ENCODE results near the gene SOCS2. TPM values are rescaled to one million over a fixed set of nuclear protein-coding genes. Genes with fewer than 3 reads are reported as not detected.

The SOCS2 gene
- total RNA-seq, 1 experiment from 2014 or later: 15.2 TPM

DNA sequence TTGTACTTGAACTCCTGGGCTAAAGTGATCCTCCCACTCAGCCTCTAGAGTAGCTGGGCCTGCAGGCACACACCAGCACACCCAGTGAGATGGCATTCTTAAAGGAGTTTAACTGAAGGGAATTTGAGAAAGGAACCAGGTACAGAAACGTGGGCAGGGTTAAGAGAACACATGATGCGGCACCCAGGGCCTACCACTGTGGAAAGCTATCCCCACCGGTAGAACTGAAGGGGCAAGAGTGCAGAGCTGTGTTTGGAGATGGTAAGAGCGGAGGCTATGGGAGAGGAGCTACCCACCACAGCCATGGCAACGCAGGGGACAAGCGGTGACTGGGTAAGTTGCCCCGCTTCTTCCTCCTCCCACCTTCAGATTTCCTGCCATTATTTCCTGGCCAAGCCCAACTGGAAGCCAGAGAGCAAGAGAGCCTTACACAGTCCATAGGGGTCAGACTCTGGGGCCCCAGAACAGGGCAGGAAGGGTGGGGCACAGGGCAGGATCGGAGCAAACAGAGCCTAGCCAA lies 46.5 kb downstream of the SOCS2 start:
- intact Hi-C loops (cut with micrococcal nuclease): no loop called here
- H3K4me1 ChIP-seq (ENCODE audit: control insufficient read depth in 1 of 2, insufficient read depth in 2 of 2, low read length in 2 of 2): peaks cover 0 to 2% of the 10 kb centered on the region in 2 experiments; a peak in 1 of 4 replicates
- no peaks in the 10 kb centered on the region for H3K9me3 ChIP-seq (ENCODE audit: control insufficient read depth in 1 of 2, insufficient read depth in 1 of 2, low read depth in 1 of 2, low read length in 2 of 2)
- H3K9ac ChIP-seq (ENCODE audit: low read length): no peak overlapping the region
- TF ChIP-seq SIN3A (IDR thresholded peaks at IDR 0.05; ENCODE audit: low read depth): no peak
- TF ChIP-seq SP1 (IDR thresholded peaks at IDR 0.05; ENCODE audit: low read depth): no peak
- no peak for TF ChIP-seq POLR2AphosphoS5 (IDR thresholded peaks at IDR 0.05; ENCODE audit: low read depth, low read length)
- TF ChIP-seq EZH2phosphoT487 (IDR thresholded peaks at IDR 0.05; ENCODE audit: borderline replicate concordance): no peak
- TF ChIP-seq YY1 (IDR thresholded peaks at IDR 0.05; ENCODE audit: extremely low read depth, insufficient replicate concordance, low read depth, low read length): no peak
- H3K36me3 ChIP-seq (ENCODE audit: control insufficient read depth in 1 of 2, insufficient read depth in 2 of 2, low read length in 2 of 2): no peaks in the 10 kb centered on the region
- ChIA-PET CTCF (no interaction called here), RAD21 (ENCODE audit: low non-redundant PET in 1 of 2, low total read pairs in 2 of 2, uncharacterized antibody in 2 of 2, unreplicated experiment in 2 of 2) (no interaction called here), POLR2A (no interaction called here)
- no TSS peak for BruUV-seq (replicated peaks)
- no peaks in the 10 kb centered on the region for H3K79me2 ChIP-seq (ENCODE audit: insufficient read depth, low read length)
- no peaks in the 10 kb centered on the region for H3K9me2 ChIP-seq (ENCODE audit: insufficient read depth)
- no peak overlapping the region for H3K4me3 ChIP-seq (replicated peaks in 1 of 2; ENCODE audit: low read depth in 1 of 2, low read length in 2 of 2)
- DNase-seq (ENCODE audit: low read depth, low spot score): no peak
- no peaks in the 10 kb centered on the region for H3K27me3 ChIP-seq (ENCODE audit: insufficient read depth, low read length)
- no peak overlapping the region for H3K27ac ChIP-seq (ENCODE audit: low read depth, low read length)
- no peak overlapping the region for H2AFZ ChIP-seq (ENCODE audit: low read depth, low read length, poor library complexity, severe bottlenecking)
- no peak for ATAC-seq
- no peak overlapping the region for H3K4me2 ChIP-seq (ENCODE audit: low read length)
- no peaks in the 10 kb centered on the region for H4K20me1 ChIP-seq (ENCODE audit: insufficient read depth)

DNA sequence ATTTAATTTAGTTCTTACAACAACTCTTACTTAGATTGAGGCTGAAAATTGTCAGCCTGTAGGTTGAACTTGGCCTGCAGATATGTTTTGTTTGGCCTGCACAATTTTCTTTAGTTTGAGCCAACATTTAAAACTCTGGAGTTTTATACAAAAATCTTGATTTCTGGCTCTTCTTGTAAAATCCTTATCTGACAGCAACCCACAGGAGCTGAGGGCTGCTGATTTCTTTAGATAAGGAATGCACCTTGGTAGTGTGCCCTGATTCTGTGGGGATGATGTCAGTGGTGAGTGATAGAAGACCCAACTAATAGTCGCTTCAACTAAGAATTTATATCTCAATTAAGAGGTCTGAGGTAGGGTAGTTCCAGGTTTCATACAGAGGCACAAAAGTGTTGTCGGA lies 49.5 kb downstream of the SOCS2 start:
- no TSS peak for BruUV-seq (replicated peaks)
- no peak for TF ChIP-seq EZH2phosphoT487 (IDR thresholded peaks at IDR 0.05; ENCODE audit: borderline replicate concordance)
- TF ChIP-seq RAD21 (IDR thresholded peaks at IDR 0.05; ENCODE audit: low read depth): no peak
- TF ChIP-seq, protein P1, sequence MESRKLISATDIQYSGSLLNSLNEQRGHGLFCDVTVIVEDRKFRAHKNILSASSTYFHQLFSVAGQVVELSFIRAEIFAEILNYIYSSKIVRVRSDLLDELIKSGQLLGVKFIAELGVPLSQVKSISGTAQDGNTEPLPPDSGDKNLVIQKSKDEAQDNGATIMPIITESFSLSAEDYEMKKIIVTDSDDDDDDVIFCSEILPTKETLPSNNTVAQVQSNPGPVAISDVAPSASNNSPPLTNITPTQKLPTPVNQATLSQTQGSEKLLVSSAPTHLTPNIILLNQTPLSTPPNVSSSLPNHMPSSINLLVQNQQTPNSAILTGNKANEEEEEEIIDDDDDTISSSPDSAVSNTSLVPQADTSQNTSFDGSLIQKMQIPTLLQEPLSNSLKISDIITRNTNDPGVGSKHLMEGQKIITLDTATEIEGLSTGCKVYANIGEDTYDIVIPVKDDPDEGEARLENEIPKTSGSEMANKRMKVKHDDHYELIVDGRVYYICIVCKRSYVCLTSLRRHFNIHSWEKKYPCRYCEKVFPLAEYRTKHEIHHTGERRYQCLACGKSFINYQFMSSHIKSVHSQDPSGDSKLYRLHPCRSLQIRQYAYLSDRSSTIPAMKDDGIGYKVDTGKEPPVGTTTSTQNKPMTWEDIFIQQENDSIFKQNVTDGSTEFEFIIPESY (IDR thresholded peaks at IDR 0.05; ENCODE audit: extremely low read depth, insufficient replicate concordance, low read length): no peak
- TF ChIP-seq, protein P2, sequence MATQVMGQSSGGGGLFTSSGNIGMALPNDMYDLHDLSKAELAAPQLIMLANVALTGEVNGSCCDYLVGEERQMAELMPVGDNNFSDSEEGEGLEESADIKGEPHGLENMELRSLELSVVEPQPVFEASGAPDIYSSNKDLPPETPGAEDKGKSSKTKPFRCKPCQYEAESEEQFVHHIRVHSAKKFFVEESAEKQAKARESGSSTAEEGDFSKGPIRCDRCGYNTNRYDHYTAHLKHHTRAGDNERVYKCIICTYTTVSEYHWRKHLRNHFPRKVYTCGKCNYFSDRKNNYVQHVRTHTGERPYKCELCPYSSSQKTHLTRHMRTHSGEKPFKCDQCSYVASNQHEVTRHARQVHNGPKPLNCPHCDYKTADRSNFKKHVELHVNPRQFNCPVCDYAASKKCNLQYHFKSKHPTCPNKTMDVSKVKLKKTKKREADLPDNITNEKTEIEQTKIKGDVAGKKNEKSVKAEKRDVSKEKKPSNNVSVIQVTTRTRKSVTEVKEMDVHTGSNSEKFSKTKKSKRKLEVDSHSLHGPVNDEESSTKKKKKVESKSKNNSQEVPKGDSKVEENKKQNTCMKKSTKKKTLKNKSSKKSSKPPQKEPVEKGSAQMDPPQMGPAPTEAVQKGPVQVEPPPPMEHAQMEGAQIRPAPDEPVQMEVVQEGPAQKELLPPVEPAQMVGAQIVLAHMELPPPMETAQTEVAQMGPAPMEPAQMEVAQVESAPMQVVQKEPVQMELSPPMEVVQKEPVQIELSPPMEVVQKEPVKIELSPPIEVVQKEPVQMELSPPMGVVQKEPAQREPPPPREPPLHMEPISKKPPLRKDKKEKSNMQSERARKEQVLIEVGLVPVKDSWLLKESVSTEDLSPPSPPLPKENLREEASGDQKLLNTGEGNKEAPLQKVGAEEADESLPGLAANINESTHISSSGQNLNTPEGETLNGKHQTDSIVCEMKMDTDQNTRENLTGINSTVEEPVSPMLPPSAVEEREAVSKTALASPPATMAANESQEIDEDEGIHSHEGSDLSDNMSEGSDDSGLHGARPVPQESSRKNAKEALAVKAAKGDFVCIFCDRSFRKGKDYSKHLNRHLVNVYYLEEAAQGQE (IDR thresholded peaks at IDR 0.05; ENCODE audit: low read depth): no peak
- no peak for TF ChIP-seq ZNF274 (IDR thresholded peaks at IDR 0.05; ENCODE audit: low read depth, low read length)
- TF ChIP-seq, protein P3, sequence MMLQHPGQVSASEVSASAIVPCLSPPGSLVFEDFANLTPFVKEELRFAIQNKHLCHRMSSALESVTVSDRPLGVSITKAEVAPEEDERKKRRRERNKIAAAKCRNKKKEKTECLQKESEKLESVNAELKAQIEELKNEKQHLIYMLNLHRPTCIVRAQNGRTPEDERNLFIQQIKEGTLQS (IDR thresholded peaks at IDR 0.05): no peak
- no peak for TF ChIP-seq TCF7L2 (IDR thresholded peaks at IDR 0.05; ENCODE audit: borderline replicate concordance, extremely low read depth, insufficient read depth, insufficient read length)
- no peak for TF ChIP-seq CBX3 (IDR thresholded peaks at IDR 0.05; ENCODE audit: low read depth)
- TF ChIP-seq FOSL1 (IDR thresholded peaks at IDR 0.05; ENCODE audit: low read depth): no peak
- TF ChIP-seq JUND (IDR thresholded peaks at IDR 0.05): no peak
- TF ChIP-seq EGR1 (IDR thresholded peaks at IDR 0.05; ENCODE audit: low read depth): no peak
- TF ChIP-seq ELF1 (IDR thresholded peaks at IDR 0.05; ENCODE audit: borderline replicate concordance, low read depth): no peak
- no peak for TF ChIP-seq POLR2AphosphoS5 (IDR thresholded peaks at IDR 0.05; ENCODE audit: low read depth, low read length)

More for the DNA sequence above, 49.5 kb downstream of the SOCS2 start:
- Histone ChIP-seq H2AFZ (ENCODE audit: low read depth, low read length, poor library complexity, severe bottlenecking) (no peak overlapping the region), H3K27me3 (ENCODE audit: insufficient read depth, low read length) (no peaks in the 10 kb centered on the region), H3K9me3 (ENCODE audit: control insufficient read depth in 1 of 2, insufficient read depth in 1 of 2, low read depth in 1 of 2, low read length in 2 of 2) (no peaks in the 10 kb centered on the region), H3K9ac (ENCODE audit: low read length) (no peak overlapping the region), H3K79me2 (ENCODE audit: insufficient read depth, low read length) (no peaks in the 10 kb centered on the region), H3K4me1 (ENCODE audit: control insufficient read depth in 1 of 2, insufficient read depth in 2 of 2, low read length in 2 of 2) (peaks cover 14 to 29% of the 10 kb centered on the region in 2 experiments), H3K4me3 (replicated peaks in 1 of 2; ENCODE audit: low read depth in 1 of 2, low read length in 2 of 2) (no peak overlapping the region), H3K27ac (ENCODE audit: low read depth, low read length) (no peak overlapping the region), H3K36me3 (ENCODE audit: control insufficient read depth in 1 of 2, insufficient read depth in 2 of 2, low read length in 2 of 2) (no peaks in the 10 kb centered on the region), H3K4me2 (ENCODE audit: low read length) (no peak overlapping the region), H3K9me2 (ENCODE audit: insufficient read depth) (no peaks in the 10 kb centered on the region), H4K20me1 (ENCODE audit: insufficient read depth) (no peaks in the 10 kb centered on the region)
- DNase-seq (ENCODE audit: low read depth, low spot score): no peak
- CTCF ChIA-PET: no interaction called here
- POLR2A ChIA-PET: no interaction called here
- RAD21 ChIA-PET (ENCODE audit: low non-redundant PET in 1 of 2, low total read pairs in 2 of 2, uncharacterized antibody in 2 of 2, unreplicated experiment in 2 of 2): interaction anchor here in 1 of 2 experiments (0.5 kb wide), 1 partner anchor 356 kb away, joined by 4 read pairs; no protein-coding TSS in a partner anchor
- no peak for ATAC-seq
- intact Hi-C loops (cut with micrococcal nuclease): no loop called here

All from HCT116 (cell line).